ENCODE measurements around the gene IPCEF1. TPM values are rescaled to one million over a fixed set of nuclear protein-coding genes. Genes with fewer than 3 reads are reported as not detected.

IPCEF1 gene
- total RNA-seq, 2 donors from 2014 or later: 3.0 to 5.7 TPM

- H3K4me1 ChIP-seq: peaks cover 7% of the 10 kb centered on the region
- no peak overlapping the region for H3K27ac ChIP-seq
- no peaks in the 10 kb centered on the region for H3K27me3 ChIP-seq
- WGBS, 2 donors: 34 to 35% methylated on average over 6 of the region's 6 CpGs
- intact Hi-C loops (cut with DNase I): no loop called here
- no peaks in the 10 kb centered on the region for H3K9me3 ChIP-seq
- H3K4me3 ChIP-seq: no peak overlapping the region
- DNase-seq: peak; percentile 61 to 73 (median 68)
- no peak for TF ChIP-seq POLR2A (IDR thresholded peaks at IDR 0.05)
- peak; percentile 49 to 92 (median 80) for TF ChIP-seq CTCF (IDR thresholded peaks at IDR 0.05)
- no peak for ATAC-seq
- H3K36me3 ChIP-seq (replicated peaks in 1 of 2; ENCODE audit: insufficient read depth in 1 of 2, low read depth in 2 of 2): no peaks in the 10 kb centered on the region
Measured at GRCh38 chr6:154154389-154154967, 202.1 kb downstream of the IPCEF1 start.

GRCh38 chr6:154143753-154144152 lies 212.8 kb downstream of the IPCEF1 start:
- no peaks in the 10 kb centered on the region for H3K36me3 ChIP-seq (replicated peaks in 1 of 2; ENCODE audit: insufficient read depth in 1 of 2, low read depth in 2 of 2)
- TF ChIP-seq POLR2A (IDR thresholded peaks at IDR 0.05): no peak
- no peak for TF ChIP-seq CTCF (IDR thresholded peaks at IDR 0.05)

GRCh38 chr6:154140743-154141142 lies 215.9 kb downstream of the IPCEF1 start:
- Histone ChIP-seq H3K36me3 (replicated peaks in 1 of 2; ENCODE audit: insufficient read depth in 1 of 2, low read depth in 2 of 2) (no peaks in the 10 kb centered on the region), H3K4me1 (no peaks in the 10 kb centered on the region), H3K4me3 (no peak overlapping the region), H3K9me3 (no peaks in the 10 kb centered on the region), H3K27ac (no peak overlapping the region), H3K27me3 (no peaks in the 10 kb centered on the region)
- TF ChIP-seq CTCF (IDR thresholded peaks at IDR 0.05) (no peak), POLR2A (IDR thresholded peaks at IDR 0.05) (no peak)
- intact Hi-C loops (cut with DNase I): no loop called here
- WGBS, 2 donors: 51 to 61% methylated on average over 2 of the region's 2 CpGs
- ATAC-seq (no peak), DNase-seq (no peak)

More at GRCh38 chr6:154143753-154144152, 212.8 kb downstream of the IPCEF1 start:
- H3K27ac ChIP-seq: no peak overlapping the region
- no peaks in the 10 kb centered on the region for H3K27me3 ChIP-seq
- H3K4me3 ChIP-seq: no peak overlapping the region
- no peak for ATAC-seq
- no peaks in the 10 kb centered on the region for H3K9me3 ChIP-seq
- H3K4me1 ChIP-seq: no peaks in the 10 kb centered on the region
- 74 to 90% methylated on average over 1 of the region's 1 CpG for WGBS, 2 donors
- intact Hi-C loops (cut with DNase I): no loop called here
- no peak for DNase-seq

GRCh38 chr6:154139892-154140291 lies 216.7 kb downstream of the IPCEF1 start:
- Histone ChIP-seq H3K27ac (no peak overlapping the region), H3K4me1 (no peaks in the 10 kb centered on the region), H3K9me3 (no peaks in the 10 kb centered on the region), H3K27me3 (no peaks in the 10 kb centered on the region), H3K36me3 (replicated peaks in 1 of 2; ENCODE audit: insufficient read depth in 1 of 2, low read depth in 2 of 2) (no peaks in the 10 kb centered on the region), H3K4me3 (no peak overlapping the region)
- TF ChIP-seq POLR2A (IDR thresholded peaks at IDR 0.05) (no peak), CTCF (IDR thresholded peaks at IDR 0.05) (no peak)
- WGBS, 2 donors: 78 to 80% methylated on average over 6 of the region's 6 CpGs
- DNase-seq: no peak
- intact Hi-C loops (cut with DNase I): no loop called here
- ATAC-seq: no peak

- Histone ChIP-seq H3K4me3 (no peak overlapping the region), H3K4me1 (no peaks in the 10 kb centered on the region), H3K27me3 (no peaks in the 10 kb centered on the region), H3K36me3 (replicated peaks in 1 of 2; ENCODE audit: insufficient read depth in 1 of 2, low read depth in 2 of 2) (no peaks in the 10 kb centered on the region), H3K27ac (no peak overlapping the region), H3K9me3 (no peaks in the 10 kb centered on the region)
- intact Hi-C loops (cut with DNase I): no loop called here
- DNase-seq: no peak
- TF ChIP-seq CTCF (IDR thresholded peaks at IDR 0.05) (no peak), POLR2A (IDR thresholded peaks at IDR 0.05) (no peak)
- ATAC-seq: no peak
- 89 to 91% methylated on average over 6 of the region's 6 CpGs for WGBS, 2 donors
Measured at GRCh38 chr6:154138793-154139192, 217.8 kb downstream of the IPCEF1 start.
